Stimulated activated naive B cell treated with anti-CD40 and anti-IgM and Interleukin-4, amounts not matched to agents 10 μg/mL and 1 μg/mL and 100 μg/mL, for 72 hours (primary cell): Measurements from ENCODE around the gene TAF1B.

Experiments used
- ATAC-seq, 2 donors: fragments of 150-1000 bp; cut with Tn5 transposase; replicated peaks; 2 replicates each; pipeline ENCODE4 v1.10.0; 2021; ENCODE audit warnings: moderate library complexity in 1 of 2
- DNase-seq: peaks from one replicate; pipeline ENCODE4 v3.0.0; 2021
- H3K27ac Mint-ChIP-seq: one replicate; pipeline ENCODE4 v1.8.0; 2022; ENCODE audit warnings: mild to moderate bottlenecking, mixed read lengths
- H3K27me3 Mint-ChIP-seq, 2 donors: one replicate each; pipeline ENCODE4 v1.8.0; 2022; ENCODE audit warnings: mixed read lengths in 2 of 2
- H3K36me3 Mint-ChIP-seq, 2 donors: one replicate each; pipeline ENCODE4 v1.8.0; 2022; ENCODE audit warnings: mixed read lengths in 2 of 2, mild to moderate bottlenecking in 1 of 2
- H3K4me1 Mint-ChIP-seq, 2 donors: one replicate each; pipeline ENCODE4 v1.8.0; 2022; ENCODE audit warnings: mixed read lengths in 2 of 2, mild to moderate bottlenecking in 1 of 2
- H3K4me3 Mint-ChIP-seq, 2 donors: one replicate each; pipeline ENCODE4 v1.8.0; 2022; ENCODE audit warnings: mild to moderate bottlenecking in 2 of 2, mixed read lengths in 2 of 2, moderate library complexity in 1 of 2
- H3K9me3 Mint-ChIP-seq, 2 donors: one replicate each; pipeline ENCODE4 v1.8.0; 2022; ENCODE audit warnings: mixed read lengths in 2 of 2, mild to moderate bottlenecking in 1 of 2

The TAF1B gene

GRCh38 chr2:9952856-9953503, 109.7 kb downstream of the TAF1B start:
- Mint-ChIP-seq H3K4me3 (peak overlapping the region in 1 of 2 donors; percentile 54), H3K4me1 (peaks cover 2 to 17% of the 10 kb centered on the region in 2 donors), H3K9me3 (no peaks in the 10 kb centered on the region), H3K36me3 (peaks cover 0 to 2% of the 10 kb centered on the region in 2 donors), H3K27me3 (peaks cover 40 to 56% of the 10 kb centered on the region in 2 donors), H3K27ac (no peak overlapping the region)
- no peak for DNase-seq
- no peak for ATAC-seq

GRCh38 chr2:9954136-9954535, 110.9 kb downstream of the TAF1B start:
- Mint-ChIP-seq H3K4me3 (no peak overlapping the region), H3K9me3 (no peaks in the 10 kb centered on the region), H3K36me3 (peaks cover 0 to 2% of the 10 kb centered on the region in 2 donors), H3K27ac (no peak overlapping the region), H3K4me1 (peaks cover 2 to 17% of the 10 kb centered on the region in 2 donors), H3K27me3 (peaks cover 35 to 47% of the 10 kb centered on the region in 2 donors)
- ATAC-seq, result no peak
- no peak for DNase-seq

- Mint-ChIP-seq H3K36me3 (no peaks in the 10 kb centered on the region), H3K4me1 (no peaks in the 10 kb centered on the region), H3K27ac (no peak overlapping the region), H3K9me3 (no peaks in the 10 kb centered on the region), H3K27me3 (peaks cover 20 to 29% of the 10 kb centered on the region in 2 donors), H3K4me3 (no peak overlapping the region)
- DNase-seq, result no peak
- no peak for ATAC-seq
These were observed 114.8 kb downstream of the TAF1B start for GRCh38 chr2:9958057-9958456.

GRCh38 chr2:9959262-9959661, 116.0 kb downstream of the TAF1B start:
- H3K9me3 Mint-ChIP-seq, result no peaks in the 10 kb centered on the region
- H3K27me3 Mint-ChIP-seq, result peaks cover 19 to 25% of the 10 kb centered on the region in 2 donors
- no peak for DNase-seq
- H3K4me3 Mint-ChIP-seq, result no peak overlapping the region
- H3K4me1 Mint-ChIP-seq, result no peaks in the 10 kb centered on the region
- no peak for ATAC-seq
- H3K27ac Mint-ChIP-seq, result no peak overlapping the region
- H3K36me3 Mint-ChIP-seq, result no peaks in the 10 kb centered on the region

DNA sequence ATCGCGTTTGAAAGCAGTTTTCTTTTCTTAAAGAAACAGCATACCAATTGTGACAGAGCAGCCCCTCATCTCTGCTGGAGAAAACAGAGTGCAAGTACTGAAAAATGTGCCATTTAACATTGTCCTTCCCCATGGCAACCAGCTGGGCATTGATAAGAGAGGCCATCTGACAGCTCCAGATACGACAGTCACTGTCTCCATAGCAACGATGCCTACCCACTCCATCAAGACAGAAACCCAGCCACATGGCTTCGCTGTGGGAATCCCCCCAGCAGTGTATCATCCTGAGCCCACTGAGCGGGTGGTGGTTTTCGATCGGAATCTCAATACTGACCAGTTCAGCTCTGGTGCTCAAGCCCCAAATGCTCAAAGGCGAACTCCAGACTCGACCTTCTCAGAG, 117.7 kb downstream of the TAF1B start:
- no peak overlapping the region for H3K4me3 Mint-ChIP-seq
- DNase-seq (no peak), ATAC-seq (no peak)
- H3K36me3 Mint-ChIP-seq, result no peaks in the 10 kb centered on the region
- no peaks in the 10 kb centered on the region for H3K9me3 Mint-ChIP-seq
- H3K4me1 Mint-ChIP-seq, result peaks cover 2 to 12% of the 10 kb centered on the region in 2 donors
- H3K27me3 Mint-ChIP-seq, result peaks cover 8 to 11% of the 10 kb centered on the region in 2 donors
- H3K27ac Mint-ChIP-seq, result no peak overlapping the region

DNA sequence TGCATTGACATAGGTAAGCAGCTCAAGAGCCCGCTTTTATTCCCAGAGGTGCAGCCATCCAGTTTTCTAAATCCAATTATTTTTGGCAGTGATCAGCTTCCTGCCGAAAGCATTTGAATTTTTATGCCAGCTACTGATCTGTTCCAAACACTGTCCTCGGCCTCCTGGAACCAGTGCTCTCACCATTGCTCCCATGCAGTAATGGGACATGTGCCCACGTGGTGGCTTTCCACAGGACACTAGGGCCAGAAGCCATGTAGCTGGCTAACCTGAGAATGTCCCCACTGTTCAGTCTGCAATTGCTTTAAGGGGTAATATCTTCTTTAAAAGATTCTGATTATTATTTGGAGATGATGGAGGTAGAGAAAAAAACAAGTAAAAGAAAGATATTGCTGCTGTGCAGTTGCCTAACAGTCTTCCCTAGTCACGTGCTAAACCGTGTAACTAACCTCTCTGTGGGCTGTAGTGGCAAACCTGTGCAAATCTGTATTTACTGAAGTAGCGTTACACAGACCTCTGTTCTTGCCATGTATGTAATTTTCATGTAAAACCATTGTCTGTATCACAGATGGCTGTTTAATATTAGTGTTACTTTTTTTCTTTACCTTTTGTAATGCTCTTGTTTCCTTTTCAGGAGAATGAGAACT, 121.2 kb downstream of the TAF1B start:
- Mint-ChIP-seq H3K4me3 (no peak overlapping the region), H3K9me3 (no peaks in the 10 kb centered on the region), H3K27ac (no peak overlapping the region), H3K4me1 (peaks cover 10 to 28% of the 10 kb centered on the region in 2 donors), H3K36me3 (no peaks in the 10 kb centered on the region), H3K27me3 (peaks cover 4 to 5% of the 10 kb centered on the region in 2 donors)
- ATAC-seq (no peak), DNase-seq (no peak)

DNA sequence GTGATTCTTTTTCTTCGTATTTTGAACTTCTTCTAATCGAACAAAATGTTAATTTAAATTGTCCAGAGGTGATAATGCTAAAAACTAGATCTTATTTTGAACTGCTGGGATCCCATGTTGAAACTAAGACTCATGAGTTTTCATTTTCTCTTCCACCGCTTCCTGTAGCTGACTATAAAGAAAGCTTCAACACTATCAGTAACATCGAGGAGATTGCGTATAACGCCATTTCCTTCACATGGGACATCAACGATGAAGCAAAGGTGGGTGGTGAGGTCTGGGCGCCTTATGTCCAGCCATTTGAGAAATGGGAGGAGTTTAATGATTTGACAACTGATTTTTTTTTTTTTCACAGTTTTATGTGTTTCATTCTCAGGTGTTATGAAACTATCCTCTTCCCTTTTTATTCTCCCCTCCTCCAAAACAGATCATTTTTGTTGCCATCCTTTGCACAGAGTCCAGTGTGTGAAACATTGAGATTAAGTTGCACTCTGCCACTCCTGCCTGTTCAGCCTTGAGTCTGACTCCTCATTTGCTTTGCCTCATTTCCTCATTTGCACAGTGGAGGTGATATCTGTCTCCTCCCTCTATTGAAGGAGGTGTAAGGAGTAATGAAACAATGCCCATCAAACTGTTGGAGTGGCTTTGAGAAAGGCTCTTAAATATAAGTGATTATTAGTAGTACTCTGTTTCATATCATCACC, 122.0 kb downstream of the TAF1B start:
- Mint-ChIP-seq H3K9me3 (no peaks in the 10 kb centered on the region), H3K4me3 (no peak overlapping the region), H3K36me3 (no peaks in the 10 kb centered on the region), H3K27ac (no peak overlapping the region), H3K27me3 (peaks cover 4 to 5% of the 10 kb centered on the region in 2 donors), H3K4me1 (peaks cover 10 to 28% of the 10 kb centered on the region in 2 donors)
- peak; percentile 58 to 63 for ATAC-seq
- DNase-seq, result no peak

GRCh38 chr2:9966491-9967022, 123.3 kb downstream of the TAF1B start:
- Mint-ChIP-seq H3K27ac (no peak overlapping the region), H3K4me3 (no peak overlapping the region)

GRCh38 chr2:9967053-9967775, 123.9 kb downstream of the TAF1B start:
- peaks cover 0 to 8% of the 10 kb centered on the region in 2 donors for H3K27me3 Mint-ChIP-seq
- ATAC-seq (peak; percentile 88 to 93), DNase-seq (peak; percentile 18)
- no peak overlapping the region for H3K4me3 Mint-ChIP-seq
- no peak overlapping the region for H3K27ac Mint-ChIP-seq
- H3K9me3 Mint-ChIP-seq, result no peaks in the 10 kb centered on the region
- H3K36me3 Mint-ChIP-seq, result no peaks in the 10 kb centered on the region
- H3K4me1 Mint-ChIP-seq, result peaks cover 10 to 28% of the 10 kb centered on the region in 2 donors

More at GRCh38 chr2:9966491-9967022, 123.3 kb downstream of the TAF1B start:
- peaks cover 10 to 28% of the 10 kb centered on the region in 2 donors for H3K4me1 Mint-ChIP-seq
- no peak for DNase-seq
- H3K36me3 Mint-ChIP-seq, result no peaks in the 10 kb centered on the region
- no peak for ATAC-seq
- H3K9me3 Mint-ChIP-seq, result no peaks in the 10 kb centered on the region
- peaks cover 4 to 5% of the 10 kb centered on the region in 2 donors for H3K27me3 Mint-ChIP-seq

- Mint-ChIP-seq H3K4me3 (no peak overlapping the region), H3K27me3 (peaks cover 0 to 10% of the 10 kb centered on the region in 2 donors), H3K9me3 (no peaks in the 10 kb centered on the region), H3K27ac (no peak overlapping the region), H3K36me3 (no peaks in the 10 kb centered on the region), H3K4me1 (peaks cover 10 to 28% of the 10 kb centered on the region in 2 donors)
- ATAC-seq, result no peak
- DNase-seq, result no peak
These were observed 125.6 kb downstream of the TAF1B start for GRCh38 chr2:9968553-9969497.

- no peaks in the 10 kb centered on the region for H3K9me3 Mint-ChIP-seq
- no peak overlapping the region for H3K27ac Mint-ChIP-seq
- peaks cover 5 to 10% of the 10 kb centered on the region in 2 donors for H3K27me3 Mint-ChIP-seq
- ATAC-seq (no peak), DNase-seq (no peak)
- peaks cover 9 to 21% of the 10 kb centered on the region in 2 donors for H3K4me1 Mint-ChIP-seq
- no peaks in the 10 kb centered on the region for H3K36me3 Mint-ChIP-seq
- H3K4me3 Mint-ChIP-seq, result no peak overlapping the region
These were observed 127.1 kb downstream of the TAF1B start for GRCh38 chr2:9970200-9971044.

GRCh38 chr2:9971105-9971818, 128.0 kb downstream of the TAF1B start:
- Mint-ChIP-seq H3K27me3 (peaks cover 5 to 14% of the 10 kb centered on the region in 2 donors), H3K27ac (no peak overlapping the region)
- no peak for ATAC-seq

More at GRCh38 chr2:9971105-9971818, 128.0 kb downstream of the TAF1B start:
- Mint-ChIP-seq H3K4me3 (no peak overlapping the region), H3K36me3 (no peaks in the 10 kb centered on the region), H3K9me3 (no peaks in the 10 kb centered on the region), H3K4me1 (peaks cover 10 to 16% of the 10 kb centered on the region in 2 donors)
- DNase-seq, result no peak
